ENCODE measurements around the gene CALML3.

CALML3 gene

DNA sequence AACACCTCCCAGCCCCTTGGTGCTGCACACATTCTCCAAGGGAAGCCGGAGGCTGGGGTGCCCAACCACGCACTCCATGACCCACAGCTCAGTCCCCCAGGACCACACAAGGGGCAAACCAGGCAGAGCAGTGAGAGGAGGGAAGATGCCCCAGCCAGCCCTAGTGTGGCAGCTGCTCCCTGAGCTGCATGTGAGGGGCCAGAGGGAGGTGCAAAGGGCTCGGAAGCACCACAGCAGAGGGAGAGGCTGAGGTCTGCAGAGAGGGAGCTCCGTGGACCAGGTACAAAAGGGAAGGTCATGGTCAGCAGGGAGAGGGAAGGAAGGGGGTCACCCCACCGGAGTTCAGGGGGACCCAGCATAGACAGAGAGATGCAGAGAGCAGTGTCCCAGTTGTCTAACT, 23.9 kb upstream of the CALML3 start:
- Histone ChIP-seq H3K27ac (ENCODE audit: low read length) (no peak overlapping the region), H3K4me1 (ENCODE audit: control insufficient read depth, insufficient read depth, low read length) (no peaks in the 10 kb centered on the region), H3K4me3 (ENCODE audit: low read length in 2 of 2) (no peak overlapping the region), H3K36me3 (ENCODE audit: control insufficient read depth in 2 of 2, insufficient read depth in 2 of 2, low read length in 2 of 2) (no peaks in the 10 kb centered on the region), H3K9ac (ENCODE audit: low read length in 2 of 2) (no peak overlapping the region), H3K9me3 (ENCODE audit: control insufficient read depth in 2 of 2, low read length in 2 of 2) (no peaks in the 10 kb centered on the region), H3K27me3 (ENCODE audit: control insufficient read depth in 1 of 2, insufficient read depth in 2 of 2, low read length in 2 of 2) (no peaks in the 10 kb centered on the region)

- Histone ChIP-seq H3K36me3 (ENCODE audit: control insufficient read depth in 2 of 2, insufficient read depth in 2 of 2, low read length in 2 of 2) (no peaks in the 10 kb centered on the region), H3K4me3 (ENCODE audit: low read length in 2 of 2) (no peak overlapping the region), H3K27ac (ENCODE audit: low read length) (no peak overlapping the region), H3K9me3 (ENCODE audit: control insufficient read depth in 2 of 2, low read length in 2 of 2) (no peaks in the 10 kb centered on the region), H3K9ac (ENCODE audit: low read length in 2 of 2) (no peak overlapping the region), H3K27me3 (ENCODE audit: control insufficient read depth in 1 of 2, insufficient read depth in 2 of 2, low read length in 2 of 2) (no peaks in the 10 kb centered on the region), H3K4me1 (ENCODE audit: control insufficient read depth, insufficient read depth, low read length) (no peaks in the 10 kb centered on the region)
Observed at GRCh38 chr10:5502061-5502521, 22.7 kb upstream of the CALML3 start.

GRCh38 chr10:5502571-5503476, 21.9 kb upstream of the CALML3 start:
- no peak overlapping the region for H3K27ac ChIP-seq (ENCODE audit: low read length)
- no peaks in the 10 kb centered on the region for H3K27me3 ChIP-seq (ENCODE audit: control insufficient read depth in 1 of 2, insufficient read depth in 2 of 2, low read length in 2 of 2)
- H3K4me1 ChIP-seq (ENCODE audit: control insufficient read depth, insufficient read depth, low read length): no peaks in the 10 kb centered on the region
- no peaks in the 10 kb centered on the region for H3K36me3 ChIP-seq (ENCODE audit: control insufficient read depth in 2 of 2, insufficient read depth in 2 of 2, low read length in 2 of 2)
- no peak overlapping the region for H3K9ac ChIP-seq (ENCODE audit: low read length in 2 of 2)
- H3K9me3 ChIP-seq (ENCODE audit: control insufficient read depth in 2 of 2, low read length in 2 of 2): no peaks in the 10 kb centered on the region
- no peak overlapping the region for H3K4me3 ChIP-seq (ENCODE audit: low read length in 2 of 2)

GRCh38 chr10:5503477-5503835, 21.3 kb upstream of the CALML3 start:
- H3K27ac ChIP-seq (ENCODE audit: low read length): no peak overlapping the region

GRCh38 chr10:5504146-5505072, 20.4 kb upstream of the CALML3 start:
- Histone ChIP-seq H3K9ac (ENCODE audit: low read length in 2 of 2) (no peak overlapping the region), H3K4me3 (ENCODE audit: low read length in 2 of 2) (no peak overlapping the region), H3K9me3 (ENCODE audit: control insufficient read depth in 2 of 2, low read length in 2 of 2) (no peaks in the 10 kb centered on the region), H3K36me3 (ENCODE audit: control insufficient read depth in 2 of 2, insufficient read depth in 2 of 2, low read length in 2 of 2) (no peaks in the 10 kb centered on the region), H3K27me3 (ENCODE audit: control insufficient read depth in 1 of 2, insufficient read depth in 2 of 2, low read length in 2 of 2) (no peaks in the 10 kb centered on the region), H3K27ac (ENCODE audit: low read length) (no peak overlapping the region), H3K4me1 (ENCODE audit: control insufficient read depth, insufficient read depth, low read length) (no peaks in the 10 kb centered on the region)

More at GRCh38 chr10:5503477-5503835, 21.3 kb upstream of the CALML3 start:
- Histone ChIP-seq H3K9ac (ENCODE audit: low read length in 2 of 2) (no peak overlapping the region), H3K4me3 (ENCODE audit: low read length in 2 of 2) (no peak overlapping the region), H3K4me1 (ENCODE audit: control insufficient read depth, insufficient read depth, low read length) (no peaks in the 10 kb centered on the region), H3K36me3 (ENCODE audit: control insufficient read depth in 2 of 2, insufficient read depth in 2 of 2, low read length in 2 of 2) (no peaks in the 10 kb centered on the region), H3K9me3 (ENCODE audit: control insufficient read depth in 2 of 2, low read length in 2 of 2) (no peaks in the 10 kb centered on the region), H3K27me3 (ENCODE audit: control insufficient read depth in 1 of 2, insufficient read depth in 2 of 2, low read length in 2 of 2) (no peaks in the 10 kb centered on the region)

DNA sequence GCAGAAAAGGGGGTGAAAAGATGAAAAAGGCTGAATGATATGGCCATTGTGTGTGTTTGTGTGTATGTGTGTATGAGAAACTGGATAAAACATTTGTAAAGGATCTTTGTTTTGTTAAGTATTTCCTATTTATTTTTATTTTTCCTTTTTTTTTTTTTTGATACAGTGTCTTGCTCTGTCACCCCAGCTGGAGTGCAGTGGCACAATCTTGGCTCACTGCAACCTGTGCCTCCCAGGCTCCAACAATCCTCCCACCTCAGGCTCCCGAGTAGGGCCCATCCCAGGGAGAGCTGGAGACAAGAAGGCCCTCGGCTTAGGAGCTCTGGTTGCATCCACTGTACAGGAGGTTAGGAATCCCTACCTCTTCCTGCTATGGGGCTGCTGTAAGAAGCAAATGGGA, 18.5 kb upstream of the CALML3 start:
- no peaks in the 10 kb centered on the region for H3K9me3 ChIP-seq (ENCODE audit: control insufficient read depth in 2 of 2, low read length in 2 of 2)
- H3K4me3 ChIP-seq (ENCODE audit: low read length in 2 of 2): no peak overlapping the region
- no peak overlapping the region for H3K9ac ChIP-seq (ENCODE audit: low read length in 2 of 2)
- H3K27me3 ChIP-seq (ENCODE audit: control insufficient read depth in 1 of 2, insufficient read depth in 2 of 2, low read length in 2 of 2): no peaks in the 10 kb centered on the region
- no peaks in the 10 kb centered on the region for H3K36me3 ChIP-seq (ENCODE audit: control insufficient read depth in 2 of 2, insufficient read depth in 2 of 2, low read length in 2 of 2)
- H3K4me1 ChIP-seq (ENCODE audit: control insufficient read depth, insufficient read depth, low read length): no peaks in the 10 kb centered on the region
- no peak overlapping the region for H3K27ac ChIP-seq (ENCODE audit: low read length)

GRCh38 chr10:5506751-5507648, 17.8 kb upstream of the CALML3 start:
- no peaks in the 10 kb centered on the region for H3K9me3 ChIP-seq (ENCODE audit: control insufficient read depth in 2 of 2, low read length in 2 of 2)
- no peaks in the 10 kb centered on the region for H3K27me3 ChIP-seq (ENCODE audit: control insufficient read depth in 1 of 2, insufficient read depth in 2 of 2, low read length in 2 of 2)
- no peak overlapping the region for H3K4me3 ChIP-seq (ENCODE audit: low read length in 2 of 2)
- H3K27ac ChIP-seq (ENCODE audit: low read length): no peak overlapping the region
- H3K9ac ChIP-seq (ENCODE audit: low read length in 2 of 2): no peak overlapping the region
- H3K36me3 ChIP-seq (ENCODE audit: control insufficient read depth in 2 of 2, insufficient read depth in 2 of 2, low read length in 2 of 2): no peaks in the 10 kb centered on the region
- no peaks in the 10 kb centered on the region for H3K4me1 ChIP-seq (ENCODE audit: control insufficient read depth, insufficient read depth, low read length)

GRCh38 chr10:5507649-5508131, 17.1 kb upstream of the CALML3 start:
- no peaks in the 10 kb centered on the region for H3K9me3 ChIP-seq (ENCODE audit: control insufficient read depth in 2 of 2, low read length in 2 of 2)
- H3K4me3 ChIP-seq (ENCODE audit: low read length in 2 of 2): no peak overlapping the region
- H3K27me3 ChIP-seq (ENCODE audit: control insufficient read depth in 1 of 2, insufficient read depth in 2 of 2, low read length in 2 of 2): no peaks in the 10 kb centered on the region
- no peak overlapping the region for H3K9ac ChIP-seq (ENCODE audit: low read length in 2 of 2)
- H3K4me1 ChIP-seq (ENCODE audit: control insufficient read depth, insufficient read depth, low read length): no peaks in the 10 kb centered on the region
- no peak overlapping the region for H3K27ac ChIP-seq (ENCODE audit: low read length)
- no peaks in the 10 kb centered on the region for H3K36me3 ChIP-seq (ENCODE audit: control insufficient read depth in 2 of 2, insufficient read depth in 2 of 2, low read length in 2 of 2)

DNA sequence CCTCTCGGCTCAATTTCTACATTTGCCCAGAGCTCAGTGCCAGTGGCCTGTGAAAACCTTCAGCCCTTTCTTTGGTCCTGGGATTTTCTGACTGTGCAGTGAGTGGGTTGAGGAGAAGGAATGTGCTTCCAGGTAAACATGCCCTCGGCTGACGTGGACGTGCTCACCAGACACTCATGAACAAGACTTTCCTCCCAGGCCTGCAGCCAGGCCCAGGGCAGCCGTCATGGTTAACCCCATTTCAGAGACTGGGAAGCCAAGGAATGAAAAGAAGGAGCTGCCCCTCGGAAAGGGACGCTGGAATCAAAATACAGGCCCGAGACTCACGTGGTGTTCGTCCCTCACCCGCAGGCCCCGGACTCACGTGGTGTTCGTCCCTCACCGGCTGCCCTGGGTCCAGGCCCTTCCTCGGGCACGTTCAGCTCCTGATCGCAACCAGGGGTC, 16.6 kb upstream of the CALML3 start:
- no peaks in the 10 kb centered on the region for H3K9me3 ChIP-seq (ENCODE audit: control insufficient read depth in 2 of 2, low read length in 2 of 2)
- H3K4me3 ChIP-seq (ENCODE audit: low read length in 2 of 2): no peak overlapping the region
- H3K27me3 ChIP-seq (ENCODE audit: control insufficient read depth in 1 of 2, insufficient read depth in 2 of 2, low read length in 2 of 2): no peaks in the 10 kb centered on the region
- H3K27ac ChIP-seq (ENCODE audit: low read length): no peak overlapping the region
- H3K36me3 ChIP-seq (ENCODE audit: control insufficient read depth in 2 of 2, insufficient read depth in 2 of 2, low read length in 2 of 2): no peaks in the 10 kb centered on the region
- no peaks in the 10 kb centered on the region for H3K4me1 ChIP-seq (ENCODE audit: control insufficient read depth, insufficient read depth, low read length)
- H3K9ac ChIP-seq (ENCODE audit: low read length in 2 of 2): no peak overlapping the region

DNA sequence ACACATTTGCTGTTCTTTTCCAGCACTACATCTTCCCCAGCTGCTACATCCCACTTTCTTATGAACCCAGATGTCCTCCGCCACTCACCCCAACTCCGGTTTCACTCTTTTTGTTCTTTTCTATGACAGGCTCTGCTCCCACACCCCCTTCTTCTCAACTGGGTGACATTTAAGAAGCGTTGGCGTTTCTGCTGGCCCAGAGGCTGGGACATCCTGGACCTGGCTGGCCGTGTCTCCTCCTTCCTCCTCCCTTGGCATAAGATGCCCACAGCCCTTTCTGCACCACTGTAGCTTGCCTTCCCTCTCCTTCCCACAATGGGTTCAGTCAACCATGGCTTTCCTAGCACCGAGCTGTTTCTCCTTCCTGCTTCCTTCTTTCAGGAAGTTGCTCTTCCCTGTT, 16.0 kb upstream of the CALML3 start:
- H3K9me3 ChIP-seq (ENCODE audit: control insufficient read depth in 2 of 2, low read length in 2 of 2): no peaks in the 10 kb centered on the region
- H3K27me3 ChIP-seq (ENCODE audit: control insufficient read depth in 1 of 2, insufficient read depth in 2 of 2, low read length in 2 of 2): no peaks in the 10 kb centered on the region
- no peak overlapping the region for H3K9ac ChIP-seq (ENCODE audit: low read length in 2 of 2)
- H3K4me3 ChIP-seq (ENCODE audit: low read length in 2 of 2): no peak overlapping the region
- H3K4me1 ChIP-seq (ENCODE audit: control insufficient read depth, insufficient read depth, low read length): no peaks in the 10 kb centered on the region
- H3K27ac ChIP-seq (ENCODE audit: low read length): no peak overlapping the region
- no peaks in the 10 kb centered on the region for H3K36me3 ChIP-seq (ENCODE audit: control insufficient read depth in 2 of 2, insufficient read depth in 2 of 2, low read length in 2 of 2)
